ENCODE data around the gene RREB1. TPM values are rescaled to one million over a fixed set of nuclear protein-coding genes. Genes with fewer than 3 reads are reported as not detected.
"Not testable (repeated sequence)": the region's sequence is repeated elsewhere in the genome, so short reads cannot be mapped to it uniquely, and the experiment has no call there.

RREB1 gene
- total RNA-seq, 1 donor from 2014 or later, result 43.3 TPM

DNA sequence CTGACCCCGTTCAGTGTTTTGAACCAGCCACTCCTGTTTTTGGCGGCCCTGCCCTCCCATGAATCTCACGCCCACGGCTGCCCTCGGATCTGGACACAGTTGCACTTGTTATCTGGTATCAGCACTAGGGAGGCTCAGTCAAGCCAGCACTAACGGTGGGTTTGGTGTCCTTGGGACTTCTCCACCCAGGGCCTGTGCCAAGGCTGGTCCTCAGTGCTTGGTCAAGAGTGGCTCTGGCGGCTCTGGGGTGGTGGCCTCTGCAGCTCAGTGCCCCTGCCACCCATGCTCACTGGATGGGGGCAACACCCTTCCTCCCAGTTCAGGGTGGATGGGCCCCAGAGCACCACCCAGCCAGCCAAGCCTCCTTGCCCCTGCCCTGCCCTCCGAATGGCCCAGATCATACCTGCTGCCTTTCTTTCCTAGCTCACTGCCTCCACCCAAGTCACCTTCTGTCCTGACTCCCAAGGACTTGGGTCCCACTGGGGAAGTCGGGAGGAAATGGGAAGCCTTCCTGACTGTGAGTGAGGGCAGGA, 150.5 kb downstream of the RREB1 start:
- DNase-seq (ENCODE audit: low spot score) (no peak), ATAC-seq (no peak)

DNA sequence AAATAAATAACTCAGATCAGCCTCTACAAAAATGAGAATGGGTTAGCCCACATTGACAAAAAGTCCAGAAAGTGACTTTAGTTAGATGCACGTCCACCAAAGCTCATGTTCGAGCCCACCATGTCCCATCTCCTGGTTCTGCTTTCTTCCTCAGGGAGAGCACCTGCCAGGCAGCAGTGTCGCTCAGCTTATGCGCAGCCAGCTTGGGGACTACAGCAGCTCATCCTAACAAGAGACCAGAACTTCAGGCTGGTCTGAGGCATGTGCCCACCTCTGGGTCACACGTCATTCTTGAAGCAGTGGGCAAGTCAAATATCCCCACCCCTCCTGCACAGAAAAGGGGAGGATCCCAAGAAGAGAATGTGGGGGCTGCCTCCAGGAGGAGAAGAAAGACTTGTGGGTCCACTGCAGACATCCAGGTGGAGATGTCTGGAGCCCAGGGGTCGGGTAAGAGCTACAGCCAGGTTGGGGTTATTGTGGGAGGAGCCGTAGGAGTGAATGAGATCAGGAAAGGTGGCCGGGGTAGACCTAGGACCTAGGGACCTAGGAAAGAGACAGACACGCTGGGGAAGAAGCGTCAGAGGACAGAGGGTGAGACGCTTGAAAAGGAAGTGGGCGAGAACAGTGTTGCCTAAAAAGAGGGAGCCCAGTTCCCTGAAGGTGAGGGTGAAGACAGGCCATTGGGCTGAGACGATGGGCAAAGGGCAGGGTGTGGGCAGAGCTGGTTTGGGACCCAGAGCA, 152.7 kb downstream of the RREB1 start:
- ATAC-seq, result peak; percentile 24
- DNase-seq (ENCODE audit: low spot score), result no peak

DNA sequence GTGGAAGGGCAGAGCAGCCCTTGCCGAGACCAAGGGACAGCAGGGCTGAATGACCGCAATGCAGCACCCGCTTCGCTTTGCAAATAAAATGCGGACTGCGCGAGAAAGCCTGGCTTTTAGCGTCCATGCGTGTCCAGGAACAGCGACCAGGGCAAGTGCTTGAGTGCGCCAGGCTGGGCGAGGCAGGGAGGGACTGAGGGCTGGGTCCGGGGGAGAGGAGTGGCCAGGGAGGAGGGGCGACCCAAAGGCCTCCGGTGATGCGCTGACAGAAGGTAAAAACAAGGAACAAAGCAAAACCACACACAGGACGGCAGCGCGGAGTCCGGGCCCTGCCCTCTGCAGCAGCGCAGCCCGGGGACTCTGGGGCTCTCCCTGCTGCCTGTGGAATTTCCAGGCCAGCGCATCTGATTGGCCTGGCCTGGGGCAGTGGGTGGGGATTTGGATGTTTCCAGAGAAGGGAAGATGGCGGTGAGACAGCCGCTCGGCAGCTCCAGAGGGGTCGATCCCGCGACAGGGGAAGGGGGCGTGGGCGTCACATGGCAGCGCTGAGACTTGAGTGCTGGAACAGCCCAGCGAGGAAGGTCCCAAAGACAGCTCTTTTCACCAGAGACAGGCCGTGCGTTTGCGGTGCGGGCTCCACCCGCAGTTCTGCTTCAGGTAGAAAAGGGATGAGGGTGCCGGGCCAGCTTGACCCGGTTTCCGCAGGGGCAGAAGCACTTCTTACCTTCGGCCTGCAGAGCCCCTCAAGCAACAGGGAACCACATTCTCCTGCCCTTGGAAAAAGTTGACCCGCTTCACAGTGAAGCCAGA, 153.5 kb downstream of the RREB1 start:
- DNase-seq (ENCODE audit: low spot score), result peak; percentile 90
- peak; percentile 96 for ATAC-seq

DNA sequence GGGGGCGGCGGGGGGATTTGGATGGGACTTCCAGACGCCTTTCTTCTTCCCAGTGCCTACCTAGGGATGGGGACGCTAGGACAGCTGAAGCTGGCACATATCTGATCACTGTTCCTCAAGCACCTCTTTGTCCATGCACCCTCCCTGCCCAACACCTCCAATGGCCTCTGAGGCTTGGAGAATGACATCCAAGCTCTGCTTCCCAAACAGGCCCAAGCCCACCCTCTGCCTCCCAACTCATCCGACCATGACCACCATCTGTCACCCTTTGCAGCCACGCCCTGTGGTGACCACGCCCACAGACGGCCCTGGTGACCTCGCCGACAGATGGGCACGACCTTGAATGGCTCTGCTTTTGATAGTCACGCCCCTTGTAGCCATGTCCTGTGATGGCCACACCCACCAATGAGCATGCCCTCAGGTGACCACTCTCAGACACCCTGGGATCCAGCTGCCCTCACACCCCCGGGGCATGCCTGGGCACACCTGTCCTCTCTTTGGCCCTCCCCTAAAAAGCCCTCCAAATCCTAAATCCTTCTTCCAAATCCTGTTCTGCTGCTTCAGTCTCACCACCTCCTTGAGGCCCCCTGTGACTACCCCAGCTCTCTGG, 154.2 kb downstream of the RREB1 start:
- DNase-seq (ENCODE audit: low spot score) (no peak), ATAC-seq (peak; percentile 7)

DNA sequence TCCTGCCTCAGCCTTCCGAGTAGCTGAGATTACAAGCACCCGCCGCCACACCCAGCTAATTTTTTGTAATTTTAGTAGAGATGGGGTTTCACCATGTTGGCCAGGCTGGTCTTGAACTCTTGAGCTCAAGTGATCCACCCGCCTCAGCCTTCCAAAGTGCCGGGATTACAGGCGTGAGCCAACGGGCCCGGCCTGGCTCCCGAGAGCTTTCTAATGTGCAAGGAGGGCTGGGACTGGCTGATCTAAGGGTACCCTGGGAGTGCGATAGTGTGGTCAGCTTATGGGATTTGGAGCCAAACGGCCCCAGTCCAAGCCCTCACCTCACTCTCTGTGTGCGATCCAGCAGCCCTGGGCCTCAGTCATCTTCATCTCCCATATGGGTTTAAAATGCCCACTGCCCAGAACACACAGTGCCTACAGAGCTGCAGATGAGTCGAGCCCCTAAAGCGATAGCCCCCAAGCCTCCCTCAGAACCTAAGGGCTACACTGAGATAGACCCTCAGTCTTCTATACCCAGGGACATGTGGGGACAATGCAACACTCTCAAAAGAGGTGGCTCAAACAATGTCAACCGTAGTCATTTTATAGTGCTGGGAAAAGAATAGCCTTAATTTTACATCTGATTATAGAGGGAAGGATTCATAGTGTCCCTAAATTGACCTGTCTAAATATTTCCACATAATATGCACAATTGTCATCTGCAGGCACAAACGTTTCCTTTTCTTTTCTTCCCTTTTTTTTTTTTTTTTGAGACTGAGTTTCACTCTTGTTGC, 155.2 kb downstream of the RREB1 start:
- ATAC-seq (no peak), DNase-seq (ENCODE audit: low spot score) (no peak)

DNA sequence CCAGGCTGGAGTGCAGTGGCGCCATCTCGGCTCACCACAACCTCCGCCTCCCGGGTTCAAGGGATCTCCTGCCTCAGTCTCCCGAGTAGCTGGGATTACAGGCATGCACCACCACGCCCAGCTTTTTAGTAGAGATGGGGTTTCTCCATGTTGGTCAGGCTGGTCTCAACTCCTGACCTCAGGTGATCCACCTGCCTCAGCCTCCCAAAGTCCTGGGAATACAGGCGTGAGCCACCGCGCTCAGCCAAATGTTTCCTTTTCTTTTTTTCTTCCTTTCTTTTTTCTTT, 155.7 kb downstream of the RREB1 start:
- not testable (repeated sequence) for DNase-seq (ENCODE audit: low spot score); ATAC-seq

DNA sequence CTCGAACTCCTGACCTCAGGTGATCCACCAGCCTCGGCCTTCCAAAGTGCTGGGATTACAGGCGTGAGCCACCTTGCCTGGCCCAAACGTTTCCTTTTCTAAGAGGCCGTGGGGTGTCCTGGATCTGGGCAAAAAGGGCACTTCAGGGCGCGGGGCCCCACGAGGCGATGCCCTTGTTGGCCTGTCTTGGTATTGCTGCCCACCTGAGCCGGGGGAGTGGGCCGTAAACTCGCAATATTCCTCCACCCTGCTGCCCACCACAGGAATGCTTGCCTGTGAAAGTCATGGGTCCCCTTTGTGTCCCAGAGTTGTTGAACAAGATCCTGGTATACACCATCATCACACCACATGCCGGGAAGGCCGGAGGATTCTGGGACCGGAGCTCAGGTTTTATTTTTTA, 156.3 kb downstream of the RREB1 start:
- ATAC-seq (no peak), DNase-seq (ENCODE audit: low spot score) (no peak)

DNA sequence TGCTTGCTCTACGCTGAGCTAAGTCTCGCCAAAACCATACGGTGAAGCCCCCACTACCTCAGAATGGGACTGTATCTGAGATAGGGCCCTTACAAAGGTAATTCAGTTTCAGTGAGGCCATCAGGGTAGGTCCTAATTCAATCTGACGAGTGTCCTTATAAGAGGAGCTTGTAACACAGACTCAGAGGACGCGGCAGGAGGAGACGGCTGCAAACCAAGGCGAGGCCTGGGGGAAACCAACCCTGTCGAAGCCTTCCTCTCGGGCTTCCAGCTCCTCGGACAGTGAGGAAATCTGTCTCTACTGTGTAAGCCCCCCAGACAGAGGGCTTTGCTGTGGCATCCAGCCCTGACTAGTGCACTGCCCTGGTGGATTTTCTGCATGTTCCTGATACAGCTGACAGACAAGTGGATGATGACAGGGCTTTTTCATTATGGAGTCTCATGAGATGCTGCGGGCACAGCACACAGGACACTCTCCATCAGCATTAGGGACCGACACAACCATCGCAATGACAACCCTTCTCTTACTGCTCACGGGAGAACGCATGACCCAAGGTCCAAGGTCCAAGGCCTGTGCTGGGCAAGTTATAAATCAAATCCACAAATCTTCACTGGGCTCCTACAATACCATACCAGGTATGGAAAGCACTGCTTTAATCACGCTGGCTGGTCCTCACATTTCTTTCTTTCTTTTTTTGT, 157.1 kb downstream of the RREB1 start:
- DNase-seq (ENCODE audit: low spot score) (no peak), ATAC-seq (no peak)

DNA sequence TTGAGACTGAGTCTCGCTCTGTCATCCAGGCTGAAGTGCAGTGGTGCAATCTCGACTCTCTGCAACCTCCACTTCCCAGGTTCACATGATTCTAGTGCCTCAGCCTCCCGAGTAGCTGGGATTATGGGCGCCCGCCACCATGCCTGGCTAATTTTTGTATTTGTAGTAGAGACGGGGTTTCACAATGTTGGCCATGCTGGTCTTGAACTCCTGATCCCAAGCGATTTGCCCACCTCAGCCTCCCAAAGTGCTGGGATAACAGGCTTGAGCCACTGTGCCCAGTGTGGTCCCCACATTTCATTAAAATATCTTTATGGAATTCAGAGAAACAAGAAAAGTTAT, 157.6 kb downstream of the RREB1 start:
- ATAC-seq; DNase-seq (ENCODE audit: low spot score): not testable (repeated sequence)

DNA sequence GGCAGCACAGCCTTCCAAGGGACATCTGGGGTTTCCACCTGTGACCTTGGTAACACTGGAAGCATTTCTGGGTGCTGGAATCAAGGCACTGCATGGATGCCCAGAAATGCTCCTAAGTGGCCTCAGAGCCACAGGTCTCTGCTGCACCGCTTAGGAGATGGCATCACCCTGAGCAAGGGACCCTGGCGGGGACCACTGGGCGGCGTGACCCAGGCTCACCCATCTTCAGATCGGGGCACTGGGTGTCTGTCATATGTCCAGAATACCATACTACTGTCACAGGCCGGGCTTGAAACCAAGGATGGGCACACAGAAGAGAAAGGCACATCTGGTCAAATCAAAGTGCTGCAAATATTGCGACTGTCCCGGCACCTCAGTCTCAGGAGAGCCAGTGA, 159.3 kb downstream of the RREB1 start:
- no peak for ATAC-seq
- no peak for DNase-seq (ENCODE audit: low spot score)

DNA sequence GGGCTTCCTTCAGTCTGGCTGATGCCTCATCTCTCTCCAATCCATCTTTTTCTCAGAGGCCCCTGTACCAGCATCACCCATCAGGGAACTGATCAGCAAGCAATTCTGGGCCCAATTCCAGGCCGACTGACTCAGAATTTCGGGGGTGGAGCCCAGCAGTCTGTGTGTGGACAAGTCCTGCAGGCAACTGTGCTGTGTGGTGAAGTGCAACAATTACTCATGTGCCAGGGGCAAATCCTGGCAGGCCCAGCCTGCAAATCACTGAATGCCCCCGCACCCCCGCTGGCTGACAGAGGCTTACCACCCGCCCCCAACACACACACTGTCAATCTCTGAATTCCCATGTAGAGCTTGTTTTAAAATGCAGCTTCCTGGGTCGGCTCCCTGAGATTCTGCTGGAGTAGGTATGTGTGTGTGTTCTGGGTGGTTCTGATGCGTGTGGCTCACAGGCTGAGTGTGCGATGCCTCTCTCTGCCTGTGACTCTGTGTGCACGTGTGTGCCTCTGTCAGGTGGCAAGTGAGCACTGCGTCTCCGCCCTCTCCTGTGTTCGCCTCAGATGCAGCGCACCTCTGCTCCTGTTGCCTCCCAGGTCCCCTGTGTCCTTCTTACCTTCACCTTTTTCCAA, 159.8 kb downstream of the RREB1 start:
- ATAC-seq (peak; percentile 56), DNase-seq (ENCODE audit: low spot score) (peak; percentile 78)

DNA sequence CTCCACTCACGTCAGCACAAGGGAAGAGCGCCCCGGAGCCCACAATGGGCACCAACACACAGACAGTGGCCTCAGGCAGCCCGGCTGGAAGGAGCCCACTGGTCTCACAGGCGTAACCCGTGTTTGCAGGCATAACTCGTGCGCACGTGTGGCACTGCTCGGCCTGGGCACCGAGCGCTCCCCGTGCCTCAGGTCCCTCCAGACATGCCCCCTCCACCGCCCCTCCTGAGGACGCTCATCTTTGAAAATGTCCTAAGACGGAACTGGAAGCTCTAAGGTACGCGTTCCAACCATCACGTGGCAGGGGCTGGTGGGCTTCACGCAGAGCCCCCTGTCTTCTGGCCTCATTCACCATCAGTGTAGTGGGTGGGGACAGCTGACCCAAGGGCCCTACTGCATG, 160.6 kb downstream of the RREB1 start:
- DNase-seq (ENCODE audit: low spot score), result no peak
- ATAC-seq, result no peak

DNA sequence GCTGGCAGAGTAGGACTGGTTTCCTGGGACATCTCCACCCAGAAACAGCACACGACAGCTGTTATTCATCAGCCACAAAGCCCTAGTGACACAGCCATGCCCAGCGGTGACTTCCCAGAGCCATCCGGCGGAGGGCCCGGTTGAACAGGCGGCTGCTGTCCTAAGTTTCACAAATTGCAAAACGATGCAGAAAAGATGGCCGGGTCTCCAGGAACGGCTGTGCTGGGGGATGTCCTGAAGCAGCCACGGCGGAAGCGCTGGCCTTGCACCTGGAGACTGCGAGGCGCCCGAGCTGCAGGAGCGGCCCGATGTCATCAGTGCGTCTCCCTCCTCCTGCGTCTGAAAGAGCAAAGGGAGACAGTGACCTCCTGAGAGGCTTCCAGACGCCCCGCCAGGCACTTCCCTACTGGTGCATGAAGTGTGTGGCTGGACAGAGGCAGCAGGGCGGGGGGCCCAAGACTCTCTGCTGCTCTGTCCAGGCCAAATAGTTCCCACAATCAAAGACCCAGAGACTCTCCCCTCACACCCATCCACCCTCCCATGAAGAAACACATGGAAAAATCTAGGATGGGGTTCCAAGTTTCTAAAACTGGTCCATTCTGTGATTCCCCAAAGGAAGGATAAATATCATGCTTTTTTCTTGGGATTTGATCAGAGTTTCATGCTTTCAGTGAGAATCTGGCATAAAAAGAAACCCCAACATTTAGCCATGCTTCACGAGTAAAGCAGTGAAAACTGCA, 161.2 kb downstream of the RREB1 start:
- ATAC-seq, result no peak
- no peak for DNase-seq (ENCODE audit: low spot score)

DNA sequence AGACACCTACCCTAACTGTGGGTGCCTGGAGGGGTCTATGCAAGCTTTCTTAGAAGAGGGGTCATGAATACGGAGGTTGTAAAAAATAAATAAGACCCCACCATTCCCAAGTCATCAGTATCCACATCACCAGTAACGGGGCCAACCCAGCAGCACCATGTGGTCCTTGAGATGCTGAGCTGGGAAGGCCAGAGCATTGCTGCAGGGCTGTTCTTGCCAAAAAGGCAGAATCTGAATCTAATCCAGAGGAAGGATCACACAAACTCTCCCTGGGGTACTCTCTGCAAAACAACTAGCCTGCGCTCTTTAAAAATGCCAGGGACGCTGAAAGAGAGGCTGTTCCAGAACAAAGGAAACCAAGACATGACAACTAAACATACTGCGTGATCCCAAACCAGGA, 162.1 kb downstream of the RREB1 start:
- DNase-seq (ENCODE audit: low spot score), result no peak
- ATAC-seq, result no peak

DNA sequence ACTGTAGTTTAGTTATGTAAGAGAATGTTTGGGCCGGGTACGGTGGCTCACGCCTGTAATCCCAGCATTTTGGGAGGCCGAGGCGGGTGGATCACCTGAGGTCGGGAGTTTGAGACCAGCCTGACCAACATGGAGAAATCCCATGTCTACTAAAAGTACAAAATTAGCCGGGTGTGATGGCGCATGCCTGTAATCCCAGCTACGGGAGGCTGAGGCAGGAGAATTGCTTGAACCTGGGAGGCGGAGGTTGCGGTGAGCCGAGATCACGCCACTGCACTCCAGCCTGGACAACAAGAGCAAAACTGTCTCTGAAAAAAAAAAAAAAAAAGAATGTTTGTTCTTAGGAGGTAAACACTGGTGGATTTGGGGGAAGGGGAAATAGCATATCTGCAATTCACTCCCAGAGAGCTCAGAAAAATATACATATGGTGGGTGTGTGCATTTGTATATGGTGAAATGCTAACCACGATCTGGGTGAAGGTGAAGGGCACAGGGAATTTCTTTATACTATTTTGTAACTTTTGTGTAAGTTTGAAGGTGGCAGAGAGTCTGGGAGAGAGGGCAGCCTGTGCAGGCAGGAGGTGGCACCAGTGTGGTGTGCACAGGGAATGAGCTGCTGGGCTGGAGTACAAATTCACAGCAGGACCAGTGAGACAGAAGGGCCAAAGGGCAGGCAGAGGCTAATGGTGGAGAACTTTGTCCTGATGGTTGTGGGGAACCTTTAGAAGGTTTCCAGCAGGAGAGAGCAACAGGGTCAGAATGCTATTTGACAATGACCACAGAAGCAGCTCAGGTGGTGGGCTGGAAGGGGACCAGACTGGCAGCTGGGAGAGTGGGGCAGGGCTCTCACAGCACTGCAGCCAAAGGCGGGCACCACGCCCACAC, 162.8 kb downstream of the RREB1 start:
- ATAC-seq (peak; percentile 92), DNase-seq (ENCODE audit: low spot score) (peak; percentile 96)

DNA sequence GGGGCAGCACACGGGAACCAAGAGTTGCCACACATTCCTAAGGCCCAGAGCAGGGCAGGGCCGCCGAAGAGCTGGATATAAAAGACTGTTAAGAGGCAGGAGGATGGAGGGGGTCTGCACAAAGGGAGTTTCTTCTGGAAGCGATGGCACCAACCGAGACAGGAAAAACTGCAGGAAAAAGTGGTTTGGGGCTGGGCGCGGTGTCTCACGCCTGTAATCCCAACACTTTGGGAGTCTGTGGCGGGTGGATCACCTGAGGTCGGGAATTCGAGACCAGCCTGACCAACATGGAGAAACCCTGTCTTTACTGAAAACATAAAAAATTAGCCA, 163.4 kb downstream of the RREB1 start:
- no peak for DNase-seq (ENCODE audit: low spot score)

DNA sequence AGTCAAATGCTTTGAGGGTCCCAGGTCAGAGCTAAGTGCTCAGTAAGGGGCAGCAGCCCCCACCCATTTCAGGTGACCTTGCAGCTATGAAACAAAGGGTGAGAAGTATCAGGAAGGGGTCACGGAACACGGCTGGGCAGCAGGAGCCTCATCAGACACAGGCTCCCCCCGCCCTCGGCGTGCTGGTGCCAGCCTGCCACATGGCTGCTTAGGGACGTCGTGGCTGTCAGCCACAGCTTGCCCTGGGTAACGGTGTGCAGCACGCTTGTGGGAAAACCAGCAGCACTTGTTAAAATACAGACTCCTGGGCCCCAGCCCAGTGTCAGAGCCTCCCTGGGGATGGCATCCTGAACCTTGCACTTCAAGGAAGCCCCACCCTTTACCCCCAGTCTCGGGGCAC, 165.9 kb downstream of the RREB1 start:
- no peak for ATAC-seq

More for the DNA sequence above, 163.4 kb downstream of the RREB1 start:
- no peak for ATAC-seq

DNA sequence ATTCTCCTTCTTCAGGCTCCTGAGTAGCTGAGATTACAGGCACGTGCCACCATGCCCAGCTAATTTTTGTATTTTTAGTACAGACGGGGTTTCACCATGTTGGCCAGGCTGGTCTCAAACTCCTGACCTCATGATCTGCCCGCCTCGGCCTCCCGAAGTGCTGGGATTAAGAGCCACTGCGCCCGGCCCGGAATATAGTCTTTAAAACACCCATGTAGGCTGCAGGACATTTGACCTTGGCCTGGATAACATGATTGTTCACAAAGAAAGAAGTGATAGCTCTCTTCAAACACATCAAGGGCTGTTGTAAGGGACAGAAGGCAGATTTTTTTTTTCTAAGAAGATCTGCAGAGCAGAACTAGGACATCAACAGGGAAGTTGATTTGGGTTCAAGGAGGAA, 166.8 kb downstream of the RREB1 start:
- ATAC-seq; DNase-seq (ENCODE audit: low spot score): not testable (repeated sequence)

More for the DNA sequence above, 165.9 kb downstream of the RREB1 start:
- DNase-seq (ENCODE audit: low spot score), result no peak

DNA sequence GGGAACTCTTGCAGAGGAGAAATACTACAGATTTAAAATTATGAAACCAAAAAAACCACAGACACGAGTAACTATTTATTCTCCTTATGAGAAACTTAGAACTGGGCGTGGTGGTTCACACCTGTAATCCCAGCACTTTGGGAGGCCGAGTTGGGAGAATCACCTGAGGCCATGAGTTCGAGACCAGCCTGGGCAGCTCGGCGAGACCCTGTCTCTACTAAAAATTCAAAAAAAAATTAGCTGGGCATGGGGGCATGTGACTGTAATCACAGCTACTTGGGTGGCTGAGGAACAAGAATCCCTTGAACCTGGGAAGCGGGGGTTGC, 168.4 kb downstream of the RREB1 start:
- DNase-seq (ENCODE audit: low spot score) (no peak), ATAC-seq (no peak)

Measured in left lobe of liver (tissue), 2 donors.